GM19023 (cell line): ENCODE measurements around the gene IFIH1.

Experiments used
- ATAC-seq: cut with Tn5 transposase; IDR thresholded peaks from one replicate; pipeline ENCODE4 v1.9.1; 2021; ENCODE audit warnings: mild to moderate bottlenecking, moderate library complexity; ENCODE audit not compliant: unreplicated experiment

Gene IFIH1

GRCh38 chr2:162318328-162319180 lies at the start of gene IFIH1:
TSS of gene IFIH1 (minus strand) at chr2:162318684. CDS start at chr2:162318307, 377 bp downstream.
- ATAC-seq: peak; percentile 84

- no peak for ATAC-seq
These were observed 46.9 kb upstream of the IFIH1 start for GRCh38 chr2:162365392-162365791.

GRCh38 chr2:162344617-162344950 lies 26.1 kb upstream of the IFIH1 start:
- no peak for ATAC-seq

GRCh38 chr2:162343824-162344616 lies 25.5 kb upstream of the IFIH1 start, which contains the start of gene GCA:
TSS of gene GCA (plus strand) at chr2:162344132. CDS start at chr2:162344249, 117 bp downstream.
- peak; percentile 99 for ATAC-seq

- no peak for ATAC-seq
These were observed 25.0 kb upstream of the IFIH1 start for GRCh38 chr2:162343492-162343823.

GRCh38 chr2:162342841-162343240 lies 24.4 kb upstream of the IFIH1 start:
- ATAC-seq: no peak

- no peak for ATAC-seq
These were observed 23.8 kb upstream of the IFIH1 start for GRCh38 chr2:162342321-162342720.

GRCh38 chr2:162340822-162341221 lies 22.3 kb upstream of the IFIH1 start:
- no peak for ATAC-seq

GRCh38 chr2:162337868-162338267 lies 19.4 kb upstream of the IFIH1 start:
- no peak for ATAC-seq

GRCh38 chr2:162333968-162334367 lies 15.5 kb upstream of the IFIH1 start:
- ATAC-seq: peak; percentile 64

GRCh38 chr2:162330881-162331280 lies 12.4 kb upstream of the IFIH1 start:
- no peak for ATAC-seq

GRCh38 chr2:162328424-162329157 lies 10.1 kb upstream of the IFIH1 start:
- ATAC-seq: peak; percentile 87

GRCh38 chr2:162327806-162328205 lies 9.3 kb upstream of the IFIH1 start:
- ATAC-seq: no peak

GRCh38 chr2:162327134-162327769 lies 8.8 kb upstream of the IFIH1 start:
- ATAC-seq: no peak

GRCh38 chr2:162324953-162325352 lies 6.5 kb upstream of the IFIH1 start:
- no peak for ATAC-seq

GRCh38 chr2:162320864-162321517 lies 2.5 kb upstream of the IFIH1 start:
- no peak for ATAC-seq

- ATAC-seq: peak; percentile 5
These were observed 590 bp downstream of the IFIH1 start for GRCh38 chr2:162317861-162318327.

- no peak for ATAC-seq
These were observed 1.3 kb downstream of the IFIH1 start for GRCh38 chr2:162317058-162317742.

GRCh38 chr2:162316590-162316989 lies 1.9 kb downstream of the IFIH1 start:
- no peak for ATAC-seq

- no peak for ATAC-seq
These were observed 2.5 kb downstream of the IFIH1 start for GRCh38 chr2:162315938-162316337.
